Kidney (tissue), 14 donors: ENCODE data around the gene KAT8. TPM values are rescaled to one million over a fixed set of nuclear protein-coding genes. Genes with fewer than 3 reads are reported as not detected.

Experiments used
- DNase-seq, 5 donors: peaks; one replicate each; pipeline ENCODE4 v3.0.0-alpha.2; 2013 to 2020
- FAIRE-seq: peaks from 2 replicates; lab custom pipeline; 2012; peaks lifted over from hg19 to GRCh38; lab: Jason Lieb, UNC
- H3K27ac ChIP-seq, 2 donors: one replicate each; pipeline ENCODE4 v1.7.0; 2013; ENCODE audit warnings: low read depth in 2 of 2, low read length in 2 of 2, inconsistent platforms in 1 of 2
- H3K27me3 ChIP-seq: one replicate; pipeline ENCODE4 v1.7.1; 2013; ENCODE audit warnings: low read length, inconsistent platforms; ENCODE audit not compliant: control insufficient read depth, insufficient read depth
- H3K36me3 ChIP-seq, 3 donors: one replicate each; pipeline versions ENCODE4 v1.7.0 to v1.7.1; 2013; ENCODE audit warnings: low read length in 3 of 3, control low read depth in 1 of 3, inconsistent platforms in 1 of 3; ENCODE audit not compliant: insufficient read depth in 3 of 3, control insufficient read depth in 2 of 3
- H3K4me1 ChIP-seq, 3 donors: one replicate each; pipeline versions ENCODE4 v1.7.0 to v1.7.1; 2013; ENCODE audit warnings: low read length in 3 of 3, inconsistent platforms in 1 of 3, low read depth in 1 of 3; ENCODE audit not compliant: control insufficient read depth in 2 of 3, insufficient read depth in 2 of 3
- H3K4me3 ChIP-seq, 3 donors: one replicate each; pipeline versions ENCODE4 v1.7.0 to v1.8.1; 2013; ENCODE audit warnings: low read length in 3 of 3, control low read depth in 1 of 3, inconsistent platforms in 1 of 3
- H3K9ac ChIP-seq, 3 donors: one replicate each; pipeline versions ENCODE4 v1.7.0 to v1.7.1; 2013; ENCODE audit warnings: low read length in 3 of 3, control low read depth in 1 of 3, inconsistent platforms in 1 of 3
- H3K9me3 ChIP-seq, 3 donors: one replicate each; pipeline versions ENCODE4 v1.7.0 to v1.7.1; 2013; ENCODE audit warnings: low read length in 3 of 3, control low read depth in 1 of 3, inconsistent platforms in 1 of 3; ENCODE audit not compliant: control insufficient read depth in 2 of 3, insufficient read depth in 1 of 3
- CTCF ChIP-seq: IDR thresholded peaks from 3 replicates; pipeline ENCODE4 v1.5.1; 2012; ENCODE audit warnings: mild to moderate bottlenecking, moderate library complexity, borderline replicate concordance; ENCODE audit not compliant: insufficient read depth; ENCODE audit errors: extremely low read depth
- intact Hi-C: fragments of 100-400 bp; cut with DNase I; formaldehyde crosslinking; loops from one replicate; pipeline ENCODE4 v1.11.1; 2022
- polyA plus RNA-seq: library from polyadenylated mRNA; stranded (reverse); fragments of 350-450 nt; fragmentation: Illumina TruSeq; extraction: RNeasy Lipid Tissue Mini Kit (QIAGEN cat#74804); gene quantifications from one replicate; pipeline ENCODE4 v1.2.3, GENCODE V29; 2014; ENCODE audit warnings: low read depth, low replicate concordance; ENCODE audit not compliant: insufficient read depth
- total RNA-seq: library from RNA; stranded (reverse); fragmentation: NEBNext Ultra II Directional; extraction: Animal tissue kit (Norgen Biotek cat#: 25700); gene quantifications from one replicate; pipeline ENCODE4 v1.2.1, GENCODE V29; 2021
- donor health status: control.
- donor health status: control.
- donor health status: control.
- donor health status: control.
- donor health status: control.
- donor health status: DM: yes; HTN: yes; CAD: no.
- donor health status: Normal renal cell carcinoma (clear cell type).

Gene KAT8
- total and polyA plus RNA-seq, 2 donors from 2014 or later = 40.9 to 83.8 TPM

DNA sequence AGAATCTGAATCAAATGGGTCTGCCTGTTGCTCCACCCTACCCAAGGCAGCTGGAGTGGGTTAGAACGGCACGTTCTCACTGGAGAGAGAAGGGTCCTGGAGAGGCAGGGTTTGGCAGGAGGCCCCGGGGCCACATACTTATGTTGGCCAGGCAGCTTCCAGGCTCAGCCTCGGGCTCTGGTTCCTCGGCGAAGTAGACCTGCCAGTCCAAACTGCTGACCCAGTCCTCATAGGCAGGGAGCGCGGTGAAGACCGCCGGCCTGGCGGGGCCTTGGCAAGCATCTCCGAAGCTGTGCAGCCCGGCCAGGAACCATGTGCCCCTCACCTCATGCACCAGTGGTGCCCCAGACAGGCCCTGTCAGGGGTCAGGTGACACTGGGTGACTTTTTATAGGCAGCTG is 33.5 kb upstream of the KAT8 start:
- no peak overlapping the region for H3K27ac ChIP-seq
- H3K36me3 ChIP-seq = peaks cover 4 to 7% (median 7%) of the 10 kb centered on the region in 3 donors
- no peak for FAIRE-seq

DNA sequence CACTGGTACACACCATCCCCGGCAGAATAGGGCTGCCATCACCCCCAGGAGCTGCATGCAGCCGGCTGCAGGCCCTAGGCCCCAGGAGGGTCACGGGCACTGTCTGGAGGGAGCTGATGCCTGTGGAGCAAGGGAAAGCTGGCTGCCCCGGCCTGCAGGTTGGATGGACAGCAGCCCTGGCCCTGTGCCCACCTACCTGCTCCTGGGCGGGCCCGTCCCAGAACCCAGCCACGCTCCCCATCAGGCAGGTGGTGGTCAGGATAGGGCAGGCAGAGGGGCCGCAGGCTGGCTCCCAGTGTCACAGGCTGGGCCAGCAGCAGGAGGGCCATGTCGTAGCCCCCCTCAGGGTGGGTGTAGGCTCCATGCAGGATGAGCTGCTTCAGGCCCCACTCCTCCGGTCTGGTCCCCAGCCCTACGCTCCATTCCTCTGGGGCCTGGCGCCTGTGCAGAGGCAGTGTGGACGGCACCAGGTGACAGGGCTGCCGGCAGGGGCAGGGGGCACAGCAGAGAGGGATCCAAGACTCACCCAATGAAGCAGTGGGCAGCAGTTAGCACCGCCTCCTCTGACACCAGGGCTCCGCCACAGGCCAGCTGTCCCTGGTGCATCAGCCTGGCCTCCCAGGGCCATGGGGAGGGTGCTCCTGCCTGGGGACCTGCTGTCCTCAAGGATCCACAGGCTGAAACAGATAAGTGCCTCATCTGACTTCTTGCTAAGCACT is 32.7 kb upstream of the KAT8 start:
- Histone ChIP-seq H3K9me3 (no peaks in the 10 kb centered on the region), H3K36me3 (peaks cover 0 to 4% (median 3%) of the 10 kb centered on the region in 3 donors), H3K27ac (no peak overlapping the region), H3K4me3 (no peak overlapping the region), H3K9ac (no peak overlapping the region), H3K4me1 (no peaks in the 10 kb centered on the region), H3K27me3 (no peaks in the 10 kb centered on the region)
- FAIRE-seq = no peak
- intact Hi-C loops = no loop called here
- no peak for TF ChIP-seq CTCF
- DNase-seq = no peak

More for the DNA sequence above, 33.5 kb upstream of the KAT8 start:
- H3K9ac ChIP-seq = no peak overlapping the region
- intact Hi-C loops = no loop called here
- TF ChIP-seq CTCF = no peak
- DNase-seq = no peak
- no peaks in the 10 kb centered on the region for H3K9me3 ChIP-seq
- no peaks in the 10 kb centered on the region for H3K4me1 ChIP-seq
- H3K4me3 ChIP-seq = no peak overlapping the region
- no peaks in the 10 kb centered on the region for H3K27me3 ChIP-seq

- intact Hi-C loops = no loop called here
- peaks cover under 1 to 4% (median 3%) of the 10 kb centered on the region in 3 donors for H3K36me3 ChIP-seq
- no peak overlapping the region for H3K9ac ChIP-seq
- H3K4me3 ChIP-seq = no peak overlapping the region
- H3K4me1 ChIP-seq = no peaks in the 10 kb centered on the region
- no peaks in the 10 kb centered on the region for H3K9me3 ChIP-seq
- H3K27ac ChIP-seq = no peak overlapping the region
- H3K27me3 ChIP-seq = no peaks in the 10 kb centered on the region
- FAIRE-seq = no peak
- no peak for DNase-seq
- TF ChIP-seq CTCF = no peak
Observed at GRCh38 chr16:31085411-31085810, 32.1 kb upstream of the KAT8 start.
